SU-DHL-6 (cell line): Measurements from ENCODE around the gene YIF1A.
A peak's percentile ranks its signal among the peaks of the same experiment; 100 is the strongest.

Source experiments
- H2AFZ ChIP-seq: fragments of 200-600 bp; sonication (generic); 2 replicates; pipeline ENCODE4 v1.6.1; 2014; ENCODE audit warnings: low read depth, mild to moderate bottlenecking, moderate library complexity, mixed read lengths, antibody characterized with exemption, low read length; ENCODE audit not compliant: severe bottlenecking
- H3F3A ChIP-seq: fragments of 200-600 bp; shearing (Covaris generic); 2 replicates; pipeline ENCODE4 v1.6.0; 2016; ENCODE audit warnings: antibody characterized with exemption, mild to moderate bottlenecking; ENCODE audit not compliant: insufficient read depth
- H3K27ac ChIP-seq: fragments of 200-600 bp; sonication (generic); 2 replicates; pipeline ENCODE4 v1.5.1; 2016; ENCODE audit warnings: low read depth, mild to moderate bottlenecking, low read length, moderate library complexity, mixed read lengths
- H3K27me3 ChIP-seq: fragments of 200-600 bp; sonication (generic), shearing (Covaris generic); 2 replicates; pipeline ENCODE4 v1.6.0; 2014; ENCODE audit warnings: mild to moderate bottlenecking, low read length
- H3K36me3 ChIP-seq: fragments of 200-600 bp; sonication (generic); 2 replicates; pipeline ENCODE4 v1.6.1; 2014; ENCODE audit warnings: mild to moderate bottlenecking, low read length, mixed read lengths
- H3K4me2 ChIP-seq: fragments of 300-600, 200-600 bp; shearing (Covaris generic), sonication (generic); 2 replicates; pipeline ENCODE4 v1.6.0; 2014; ENCODE audit warnings: low read length, low read depth, mild to moderate bottlenecking; ENCODE audit not compliant: poor library complexity, severe bottlenecking
- H3K4me3 ChIP-seq: fragments of 200-600 bp; sonication (generic); 2 replicates; pipeline ENCODE4 v1.5.1; 2014; ENCODE audit warnings: antibody characterized with exemption, low read length, mild to moderate bottlenecking, mixed read lengths; ENCODE audit not compliant: insufficient read depth, poor library complexity, severe bottlenecking
- H3K79me2 ChIP-seq: fragments of 200-600 bp; sonication (generic); 2 replicates; pipeline ENCODE4 v1.6.1; 2014; ENCODE audit warnings: mild to moderate bottlenecking, low read length, moderate library complexity; ENCODE audit not compliant: insufficient read depth
- H3K9ac ChIP-seq: fragments of 200-600 bp; sonication (generic); 2 replicates; pipeline ENCODE4 v1.7.0; 2014; ENCODE audit warnings: mild to moderate bottlenecking, low read length
- H3K9me2 ChIP-seq: fragments of 200-600 bp; sonication (generic); replicated peaks from 2 replicates; pipeline ENCODE4 v1.6.1; 2014; ENCODE audit warnings: low read length; ENCODE audit not compliant: insufficient read depth
- H3K9me3 ChIP-seq: fragments of 200-600 bp; sonication (generic); 2 replicates; pipeline ENCODE4 v1.6.1; 2014; ENCODE audit warnings: low read length, mixed read lengths; ENCODE audit not compliant: insufficient read depth
- H4K20me1 ChIP-seq: fragments of 200-600 bp; sonication (generic); 2 replicates; pipeline ENCODE4 v1.6.1; 2014; ENCODE audit warnings: low read depth, mild to moderate bottlenecking, antibody characterized with exemption, low read length, moderate library complexity, mixed read lengths
- CTCF ChIP-seq: fragments of 200-600 bp; sonication (generic); IDR thresholded peaks from one replicate; pipeline ENCODE4 v1.5.1; 2017; ENCODE audit warnings: antibody characterized with exemption, mild to moderate bottlenecking, low read length, moderate library complexity; ENCODE audit not compliant: insufficient read depth, poor library complexity, severe bottlenecking
- EZH2phosphoT487 ChIP-seq: fragments of 200-600 bp; sonication (generic), shearing (Covaris generic); conservative IDR thresholded peaks from 2 replicates; pipeline ENCODE4 v1.6.1; 2018; ENCODE audit warnings: mild to moderate bottlenecking, antibody characterized with exemption, low read length, moderate library complexity, mixed read lengths

YIF1A gene

GRCh38 chr11:66314561-66315497 is 25.9 kb upstream of the YIF1A start:
- Histone ChIP-seq H3K27me3 (no peaks in the 10 kb centered on the region), H3K36me3 (no peaks in the 10 kb centered on the region), H2AFZ (no peak overlapping the region), H3K27ac (no peak overlapping the region), H3K9me3 (no peaks in the 10 kb centered on the region), H4K20me1 (no peaks in the 10 kb centered on the region), H3F3A (no peaks in the 10 kb centered on the region), H3K4me3 (no peak overlapping the region), H3K4me2 (no peak overlapping the region), H3K9me2 (no peaks in the 10 kb centered on the region), H3K9ac (no peak overlapping the region), H3K79me2 (no peaks in the 10 kb centered on the region)
- no peak for TF ChIP-seq EZH2phosphoT487
- no peak for TF ChIP-seq CTCF

- Histone ChIP-seq H3K4me3 (no peak overlapping the region), H2AFZ (no peak overlapping the region), H3K9ac (no peak overlapping the region), H3K27ac (no peak overlapping the region), H3F3A (no peaks in the 10 kb centered on the region), H3K9me2 (no peaks in the 10 kb centered on the region), H3K4me2 (no peak overlapping the region), H3K36me3 (no peaks in the 10 kb centered on the region), H3K27me3 (no peaks in the 10 kb centered on the region), H3K9me3 (no peaks in the 10 kb centered on the region), H4K20me1 (no peaks in the 10 kb centered on the region), H3K79me2 (no peaks in the 10 kb centered on the region)
- TF ChIP-seq EZH2phosphoT487: no peak
- TF ChIP-seq CTCF: no peak
Observed at GRCh38 chr11:66314186-66314501, 25.2 kb upstream of the YIF1A start.

- Histone ChIP-seq H3K36me3 (no peaks in the 10 kb centered on the region), H3K27me3 (no peaks in the 10 kb centered on the region), H3K9ac (peak overlapping the region; percentile 6; the same call in 1 of the 2 replicates), H3K9me2 (no peaks in the 10 kb centered on the region), H3F3A (no peaks in the 10 kb centered on the region), H2AFZ (no peak overlapping the region), H3K4me3 (peak overlapping the region; percentile 24), H3K79me2 (no peaks in the 10 kb centered on the region), H4K20me1 (no peaks in the 10 kb centered on the region), H3K27ac (no peak overlapping the region), H3K9me3 (no peaks in the 10 kb centered on the region), H3K4me2 (peak overlapping the region; percentile 90)
- no peak for TF ChIP-seq EZH2phosphoT487
Observed at GRCh38 chr11:66313321-66314185, 24.6 kb upstream of the YIF1A start.
